PC-9 (cell line): ENCODE measurements around the gene MINPP1. TPM values are rescaled to one million over a fixed set of nuclear protein-coding genes. Genes with fewer than 3 reads are reported as not detected.

Source experiments
- BruUV-seq: library from RNA; stranded (reverse); fragments of 400-500 nt; replicated peaks from 2 replicates; lab custom pipeline; 2021; lab: Mats Ljungman, UMichigan
- CTCF ChIA-PET: fragments of 300-600 bp; sonication (Branson Sonifier 250); formaldehyde crosslinking; loops from one replicate; lab custom pipeline; 2022; ENCODE audit warnings: antibody characterized with exemption; lab: Charles Lee
- POLR2A ChIA-PET: fragments of 300-600 bp; sonication (Branson Sonifier 250); formaldehyde crosslinking; loops from one replicate; lab custom pipeline; 2022; ENCODE audit warnings: antibody characterized with exemption; ENCODE audit not compliant: unreplicated experiment; lab: Charles Lee
- DNase-seq, 2 experiments: peaks; one replicate each; pipeline versions ENCODE4 v3.0.0 to v3.0.0-alpha.2; 2015 to 2022; ENCODE audit warnings: mixed read lengths in 1 of 2
- H2AFZ ChIP-seq: fragments of 200-600 bp; sonication (generic); 2 replicates; pipeline ENCODE4 v1.8.1; 2017; ENCODE audit warnings: antibody characterized with exemption
- H3F3A ChIP-seq: fragments of 200-600 bp; sonication (generic); 2 replicates; pipeline ENCODE4 v1.8.1; 2017; ENCODE audit warnings: antibody characterized with exemption, mild to moderate bottlenecking, low read depth; ENCODE audit not compliant: insufficient read depth
- H3K27ac ChIP-seq: fragments of 200-600 bp; sonication (generic); 2 replicates; pipeline ENCODE4 v1.6.1; 2016; ENCODE audit warnings: mixed run types
- H3K27me3 ChIP-seq: fragments of 200-600 bp; sonication (generic); 2 replicates; pipeline ENCODE4 v1.6.1; 2016; ENCODE audit warnings: low read depth, mixed run types; ENCODE audit not compliant: insufficient read depth
- H3K36me3 ChIP-seq: fragments of 200-600 bp; sonication (generic); 2 replicates; pipeline ENCODE4 v1.6.1; 2016; ENCODE audit warnings: low read depth, mixed run types
- H3K4me1 ChIP-seq: fragments of 200-600 bp; sonication (generic); replicated peaks from 2 replicates; pipeline ENCODE4 v1.6.1; 2016; ENCODE audit warnings: mixed run types; ENCODE audit not compliant: insufficient read depth
- H3K4me2 ChIP-seq: fragments of 200-600 bp; sonication (generic); 2 replicates; pipeline ENCODE4 v1.6.1; 2017; ENCODE audit warnings: mixed run types
- H3K4me3 ChIP-seq: fragments of 200-600 bp; sonication (generic); 2 replicates; pipeline ENCODE4 v1.6.1; 2016; ENCODE audit warnings: mixed run types
- H3K79me2 ChIP-seq: fragments of 200-600 bp; sonication (generic); 2 replicates; pipeline ENCODE4 v1.6.1; 2017; ENCODE audit warnings: low read depth, mixed run types
- H3K9me2 ChIP-seq: fragments of 200-600 bp; sonication (generic); 2 replicates; pipeline ENCODE4 v1.8.1; 2017; ENCODE audit warnings: mild to moderate bottlenecking; ENCODE audit not compliant: insufficient read depth
- H3K9me3 ChIP-seq: fragments of 200-600 bp; sonication (generic); 2 replicates; pipeline ENCODE4 v1.8.1; 2016; ENCODE audit warnings: low read depth; ENCODE audit not compliant: insufficient read depth
- H4K20me1 ChIP-seq: fragments of 200-600 bp; sonication (generic); 2 replicates; pipeline ENCODE4 v1.8.1; 2017; ENCODE audit not compliant: insufficient read depth
- CTCF ChIP-seq: fragments of 200-600 bp; sonication (generic); conservative IDR thresholded peaks from 2 replicates; pipeline ENCODE4 v1.6.1; 2017; ENCODE audit warnings: mixed run types, antibody characterized with exemption, mild to moderate bottlenecking, moderate library complexity
- EZH2 ChIP-seq: fragments of 200-600 bp; sonication (generic); IDR thresholded peaks from 2 replicates; pipeline ENCODE4 v1.8.0; 2017; ENCODE audit warnings: antibody characterized with exemption, low read depth
- intact Hi-C: fragments of 100-400 bp; cut with micrococcal nuclease; formaldehyde crosslinking; loops from one replicate; pipeline ENCODE4 v1.10.0; 2022; ENCODE audit not compliant: unreplicated experiment
- total RNA-seq: library from RNA; stranded (reverse); gene quantifications from 2 replicates; pipeline ENCODE4 v1.2.3, GENCODE V29; 2021

The MINPP1 gene
- total RNA-seq, 1 experiment from 2014 or later, result 14.4 TPM

- H3K27me3 ChIP-seq, result no peaks in the 10 kb centered on the region
- H3K36me3 ChIP-seq, result no peaks in the 10 kb centered on the region
- ChIA-PET CTCF (no interaction called here), POLR2A (no interaction called here)
- H3K9me2 ChIP-seq, result no peaks in the 10 kb centered on the region
- no TSS peak for BruUV-seq
- no peaks in the 10 kb centered on the region for H3K4me1 ChIP-seq
- no peak for DNase-seq
- no peaks in the 10 kb centered on the region for H3F3A ChIP-seq
- no peak overlapping the region for H3K4me2 ChIP-seq
- H4K20me1 ChIP-seq, result no peaks in the 10 kb centered on the region
- H3K4me3 ChIP-seq, result no peak overlapping the region
- no peak overlapping the region for H2AFZ ChIP-seq
- no peaks in the 10 kb centered on the region for H3K9me3 ChIP-seq
- H3K79me2 ChIP-seq, result no peaks in the 10 kb centered on the region
- intact Hi-C loops, result no loop called here
- H3K27ac ChIP-seq, result no peak overlapping the region
- TF ChIP-seq CTCF (no peak), EZH2 (no peak)
Measured at GRCh38 chr10:87551326-87551725, 46.6 kb downstream of the MINPP1 start.

GRCh38 chr10:87552248-87552929 is 47.7 kb downstream of the MINPP1 start:
- no peaks in the 10 kb centered on the region for H4K20me1 ChIP-seq
- intact Hi-C loops, result no loop called here
- no peaks in the 10 kb centered on the region for H3F3A ChIP-seq
- H3K27ac ChIP-seq, result no peak overlapping the region
- ChIA-PET POLR2A (no interaction called here), CTCF (no interaction called here)
- no peaks in the 10 kb centered on the region for H3K4me1 ChIP-seq
- H3K79me2 ChIP-seq, result no peaks in the 10 kb centered on the region
- H3K27me3 ChIP-seq, result no peaks in the 10 kb centered on the region
- H3K9me2 ChIP-seq, result no peaks in the 10 kb centered on the region
- H2AFZ ChIP-seq, result no peak overlapping the region
- no peak overlapping the region for H3K4me3 ChIP-seq
- BruUV-seq, result no TSS peak
- no peaks in the 10 kb centered on the region for H3K9me3 ChIP-seq
- no peak for DNase-seq
- H3K36me3 ChIP-seq, result no peaks in the 10 kb centered on the region
- H3K4me2 ChIP-seq, result no peak overlapping the region
- TF ChIP-seq EZH2 (no peak), CTCF (no peak)

GRCh38 chr10:87557409-87557808 is 52.7 kb downstream of the MINPP1 start:
- TF ChIP-seq CTCF, result no peak
- no peak for TF ChIP-seq EZH2
- DNase-seq, result no peak
- no peaks in the 10 kb centered on the region for H3K27me3 ChIP-seq
- H2AFZ ChIP-seq, result no peak overlapping the region
- POLR2A ChIA-PET, result no interaction called here
- no peak overlapping the region for H3K4me3 ChIP-seq
- CTCF ChIA-PET, result no interaction called here
- no TSS peak for BruUV-seq
- no peaks in the 10 kb centered on the region for H3K79me2 ChIP-seq
- H3K9me2 ChIP-seq, result no peaks in the 10 kb centered on the region
- H3K27ac ChIP-seq, result no peak overlapping the region
- no peaks in the 10 kb centered on the region for H4K20me1 ChIP-seq
- H3K9me3 ChIP-seq, result no peaks in the 10 kb centered on the region
- no peaks in the 10 kb centered on the region for H3K4me1 ChIP-seq
- H3K4me2 ChIP-seq, result no peak overlapping the region
- H3K36me3 ChIP-seq, result no peaks in the 10 kb centered on the region
- H3F3A ChIP-seq, result no peaks in the 10 kb centered on the region
- intact Hi-C loops, result no loop called here
